GM18519 (cell line): ENCODE measurements around the gene BRMS1.
A peak's percentile ranks its signal among the peaks of the same experiment; 100 is the strongest.
"Not testable (repeated sequence)": the region's sequence is repeated elsewhere in the genome, so short reads cannot be mapped to it uniquely, and the experiment has no call there.

Experiments used
- ATAC-seq: cut with Tn5 transposase; IDR thresholded peaks from one replicate; pipeline ENCODE4 v1.9.1; 2021; ENCODE audit warnings: mild to moderate bottlenecking, moderate library complexity; ENCODE audit not compliant: unreplicated experiment, low FRiP score

Gene BRMS1, protein sequence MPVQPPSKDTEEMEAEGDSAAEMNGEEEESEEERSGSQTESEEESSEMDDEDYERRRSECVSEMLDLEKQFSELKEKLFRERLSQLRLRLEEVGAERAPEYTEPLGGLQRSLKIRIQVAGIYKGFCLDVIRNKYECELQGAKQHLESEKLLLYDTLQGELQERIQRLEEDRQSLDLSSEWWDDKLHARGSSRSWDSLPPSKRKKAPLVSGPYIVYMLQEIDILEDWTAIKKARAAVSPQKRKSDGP

DNA sequence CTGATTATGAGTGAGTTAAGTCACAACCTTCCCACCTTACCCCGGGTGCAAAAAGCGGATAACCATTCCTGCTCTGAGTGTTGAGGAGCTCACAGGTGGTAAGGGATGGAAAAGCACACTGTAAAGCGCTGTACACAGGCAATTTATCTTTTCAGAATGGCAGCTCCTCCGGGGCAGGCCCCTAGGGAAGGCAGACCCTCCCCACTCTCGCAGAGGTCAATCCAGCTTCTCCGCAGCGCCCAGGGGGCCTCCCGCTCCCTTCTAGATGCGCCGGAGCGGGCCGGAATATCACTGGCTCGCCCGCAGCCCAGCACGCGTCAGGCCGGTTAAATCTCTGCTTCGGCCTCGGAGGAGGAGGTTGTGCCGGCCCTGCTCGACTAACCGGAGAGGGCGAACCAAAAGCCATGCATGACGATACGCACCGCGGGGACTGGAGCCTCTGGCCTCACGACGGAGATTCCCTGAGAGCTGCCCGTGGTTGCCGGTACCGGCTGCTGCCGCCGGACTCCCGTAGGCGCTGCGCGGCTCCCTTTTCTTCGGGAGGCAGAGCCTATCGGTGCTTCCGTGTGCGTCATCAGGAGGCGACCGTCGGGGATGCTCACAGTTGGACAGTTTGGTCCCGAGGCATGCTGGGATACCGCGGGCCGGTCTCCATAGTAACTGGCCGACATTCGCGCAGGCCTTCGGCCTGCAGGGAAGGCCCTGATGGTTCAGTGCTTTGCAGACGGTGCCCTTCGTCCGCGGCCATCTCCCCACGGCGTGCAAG is at the start of gene BRMS1:
TSS of gene BRMS1 (minus strand) at position 555 of the 766 bp plus-strand sequence. CDS start 2,870 bp downstream, outside the sequence.
- ATAC-seq, result peak; percentile 45

DNA sequence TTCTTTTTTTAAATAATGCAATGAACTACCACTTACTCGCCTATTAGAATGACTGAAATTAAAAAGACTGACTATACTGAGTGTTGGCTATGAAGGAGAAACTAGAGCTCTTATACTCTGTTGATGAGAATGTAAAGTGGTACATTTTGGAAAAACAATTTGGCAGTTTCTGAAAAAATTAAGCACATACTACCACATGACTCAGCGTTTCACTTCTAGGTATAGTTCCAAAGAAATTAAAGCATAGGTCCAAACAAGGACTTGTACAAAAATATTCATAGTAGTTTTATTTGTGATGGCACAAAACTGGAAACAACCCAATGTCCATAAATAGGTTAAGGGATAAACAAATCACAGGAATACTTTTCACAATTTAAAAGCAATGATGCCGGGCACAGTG is 49.0 kb upstream of the BRMS1 start:
- no peak for ATAC-seq

DNA sequence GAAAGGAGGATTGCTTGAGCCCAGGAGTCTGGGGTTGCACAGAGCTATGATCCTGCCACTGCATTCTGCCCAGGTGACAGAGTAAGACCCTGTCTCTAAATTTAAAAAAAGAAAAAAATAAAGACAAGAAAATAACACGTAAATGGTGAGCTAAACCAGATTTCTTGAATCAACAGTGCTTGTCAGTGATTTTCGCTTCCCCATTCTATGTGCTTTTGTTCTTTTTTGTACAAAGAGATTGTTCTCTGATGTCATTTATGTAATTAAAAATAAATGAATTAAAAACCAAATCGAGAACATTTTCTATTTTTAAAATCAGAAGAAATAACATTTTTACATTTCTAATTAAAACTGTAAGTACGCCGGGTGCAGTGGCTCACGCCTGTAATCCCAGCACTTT is 46.4 kb upstream of the BRMS1 start:
- no peak for ATAC-seq

DNA sequence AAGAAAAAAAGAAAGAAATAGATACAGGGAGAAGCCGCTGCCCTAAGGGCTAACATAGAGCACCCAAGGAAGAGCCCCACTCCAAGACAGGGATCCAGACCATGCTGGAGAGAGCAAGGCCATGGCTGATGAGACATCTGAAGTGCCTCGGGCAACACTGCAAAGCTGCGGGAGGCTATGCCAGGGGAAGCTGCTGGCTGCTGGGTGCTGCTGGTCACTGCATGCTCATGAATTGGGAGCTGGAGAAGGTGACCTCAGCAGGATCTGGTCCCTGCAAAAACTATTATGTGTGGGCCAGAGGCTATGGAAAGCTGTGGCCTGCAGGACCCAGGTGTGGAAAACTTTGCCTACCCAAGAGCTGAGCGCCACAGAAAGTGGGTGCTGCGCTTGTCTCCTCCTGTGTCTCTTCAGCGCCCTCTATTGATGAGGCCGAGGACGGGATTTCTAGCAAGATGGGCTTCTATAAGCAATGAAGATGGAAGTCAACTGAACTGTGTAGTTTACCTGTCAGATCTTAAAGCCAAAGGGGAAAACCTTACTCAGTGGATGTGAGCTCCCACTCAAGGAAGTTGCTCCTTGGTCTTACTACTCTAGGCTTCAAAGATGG is 44.0 kb upstream of the BRMS1 start:
- ATAC-seq, result no peak

DNA sequence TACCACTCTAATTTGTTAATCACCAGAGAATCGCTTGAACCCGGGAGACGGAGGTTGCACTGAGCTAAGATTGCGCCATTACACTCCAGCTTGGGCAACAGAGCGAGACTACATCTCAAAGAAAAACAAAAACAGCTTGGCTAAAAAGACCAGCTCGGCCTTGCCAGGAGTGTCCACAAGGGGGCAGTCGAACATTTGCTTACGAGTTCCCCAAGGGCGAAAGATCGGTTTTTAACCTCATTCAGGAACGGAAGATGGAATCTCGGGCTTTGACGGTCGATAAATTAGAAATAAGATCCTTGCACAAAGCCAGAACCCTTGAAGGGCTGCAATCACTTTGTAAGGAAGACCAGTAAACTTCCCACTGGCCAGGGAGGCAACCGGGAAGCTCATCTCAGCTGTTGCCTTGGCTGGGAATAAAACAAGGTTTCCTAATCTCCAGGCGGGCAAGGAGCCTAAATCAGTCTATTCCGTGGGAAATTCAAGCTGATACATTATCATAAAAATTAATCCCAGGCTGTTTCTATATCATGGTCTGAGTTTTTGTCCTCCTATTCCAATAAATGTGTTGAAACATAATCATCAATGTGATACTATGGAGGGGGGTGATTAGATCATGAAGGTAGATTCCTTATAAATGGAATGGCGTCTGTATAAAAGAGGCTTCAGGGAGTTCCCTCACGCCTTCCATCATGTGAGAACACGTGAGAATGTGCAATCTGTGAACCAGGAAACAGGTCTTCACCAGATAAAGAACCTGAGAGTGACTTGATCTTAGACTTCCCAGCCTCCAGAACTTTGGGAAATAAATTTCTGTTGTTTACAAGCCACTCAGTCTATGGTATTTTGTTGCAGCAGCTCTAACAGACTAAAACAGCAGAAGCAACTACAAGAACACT is 41.5 kb upstream of the BRMS1 start:
- ATAC-seq, result no peak

DNA sequence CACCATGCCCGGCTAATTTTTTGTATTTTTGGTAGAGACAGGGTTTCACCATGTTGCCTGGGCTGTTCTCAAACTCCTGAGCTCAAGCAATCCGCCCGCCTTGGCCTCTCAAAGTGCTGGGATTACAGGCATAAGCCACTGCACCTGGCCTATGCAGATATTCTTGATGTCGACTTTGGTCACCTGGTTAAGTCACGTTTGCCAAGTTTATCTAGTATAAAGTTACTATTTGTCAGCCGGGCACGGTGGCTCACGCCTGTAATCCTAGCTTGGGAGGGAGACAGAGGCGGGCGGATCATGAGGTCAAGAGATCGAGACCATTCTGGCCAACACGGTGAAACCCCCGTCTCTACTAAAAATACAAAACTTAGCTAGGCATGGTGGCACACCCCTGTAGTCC is 39.4 kb upstream of the BRMS1 start:
- not testable (repeated sequence) for ATAC-seq

DNA sequence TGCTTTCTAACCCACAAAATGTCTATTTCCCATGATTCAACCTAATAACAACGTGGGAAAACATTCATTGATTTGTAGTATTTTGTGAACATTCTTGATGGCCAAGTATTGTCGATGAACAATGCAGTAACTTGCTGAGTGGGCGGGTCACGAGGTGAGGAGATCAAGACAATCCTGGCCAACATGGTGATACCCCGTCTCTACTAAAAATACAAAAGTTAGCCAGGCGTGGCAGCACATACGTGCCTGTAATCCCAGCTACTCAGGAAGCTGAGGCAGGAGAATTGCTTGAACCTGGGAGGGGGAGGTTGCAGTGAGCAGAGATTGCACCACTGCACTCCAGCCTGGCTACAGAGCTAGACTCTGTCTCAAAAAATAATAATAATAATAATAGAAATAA is 35.4 kb upstream of the BRMS1 start:
- ATAC-seq, result not testable (repeated sequence)

DNA sequence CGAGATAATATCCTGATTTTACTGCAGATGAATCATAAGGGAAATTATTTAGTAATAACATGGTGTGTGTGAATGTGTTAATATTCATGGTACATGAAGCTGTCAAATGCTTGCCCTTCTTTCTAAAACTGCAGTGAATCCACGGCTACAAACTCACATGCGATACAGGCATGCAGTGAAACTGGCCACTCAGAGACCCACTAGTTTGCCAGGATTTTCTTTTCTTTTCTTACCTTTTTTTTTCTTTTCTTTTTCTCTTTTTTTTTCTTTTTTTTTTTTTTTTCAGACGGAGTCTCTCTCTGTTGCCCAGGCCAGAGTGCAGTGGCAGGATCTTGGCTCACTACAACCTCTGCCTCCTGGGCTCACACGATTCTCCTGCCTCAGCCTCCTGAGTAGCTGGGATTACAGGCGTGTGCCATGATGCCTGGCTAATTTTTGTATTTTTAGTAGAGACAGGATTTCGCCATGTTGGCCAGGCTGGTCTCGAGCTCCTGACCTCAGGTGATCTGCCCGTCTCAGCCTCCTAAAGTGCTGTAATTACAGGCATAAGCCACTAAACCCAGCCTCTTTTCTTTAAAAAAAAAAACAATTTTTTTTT is 28.9 kb upstream of the BRMS1 start:
- not testable (repeated sequence) for ATAC-seq

DNA sequence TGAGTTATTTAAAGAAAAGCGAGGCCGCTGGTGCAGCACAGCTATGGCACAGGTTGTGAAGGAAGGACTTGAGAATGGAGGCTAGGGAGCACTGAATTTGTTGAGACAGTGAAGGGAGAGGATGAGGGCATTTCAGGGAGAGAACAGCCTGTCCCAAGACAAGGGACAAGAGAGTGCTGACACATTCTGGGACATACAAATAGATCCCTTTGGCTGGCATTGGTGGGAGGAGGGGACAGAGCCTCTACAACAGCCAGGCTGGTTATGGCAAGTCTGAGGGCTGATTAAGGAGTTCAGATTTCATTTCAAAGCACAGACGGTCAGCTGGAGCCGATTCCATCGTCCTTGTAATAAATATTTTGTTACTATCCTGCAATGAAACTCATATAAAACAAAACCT is 28.4 kb upstream of the BRMS1 start:
- ATAC-seq, result no peak

DNA sequence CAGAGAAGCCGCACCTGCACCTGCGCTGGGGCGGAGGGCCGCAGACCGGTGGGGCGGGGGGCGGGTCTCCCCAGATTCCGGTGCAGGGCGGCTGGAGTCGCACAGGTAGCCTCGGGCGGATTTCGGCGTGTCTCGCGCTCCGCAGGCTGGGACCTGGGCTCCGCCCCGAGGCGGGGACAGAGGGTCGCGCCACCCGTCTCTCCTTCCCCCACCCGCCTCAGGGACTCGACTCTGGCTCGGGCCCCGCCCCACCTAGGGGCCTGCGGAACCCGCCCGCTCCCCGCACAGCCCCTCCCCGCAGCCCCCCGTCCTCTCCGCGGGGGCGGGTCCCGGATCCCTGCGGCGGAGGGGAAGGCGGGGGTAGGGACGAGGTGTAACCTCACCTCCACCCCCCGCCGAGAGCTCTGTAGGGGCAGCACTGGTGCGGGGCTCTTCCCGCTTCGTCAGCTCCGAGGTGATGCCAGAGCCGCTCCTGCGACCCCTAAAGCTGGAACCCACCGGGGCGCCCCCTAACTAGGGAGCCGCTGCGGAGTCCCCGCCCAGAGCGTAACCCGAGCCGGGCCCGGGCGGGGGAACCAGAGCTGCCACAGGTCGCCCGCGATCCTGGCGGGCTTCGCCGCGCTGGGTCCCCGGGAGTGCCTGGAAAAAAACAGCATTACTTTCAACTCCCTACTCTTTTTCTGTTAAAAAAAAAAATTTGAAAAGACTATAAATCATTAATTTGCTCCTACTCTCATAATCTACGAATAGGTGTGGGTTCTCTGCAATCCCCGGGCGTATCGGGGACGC is 26.9 kb upstream of the BRMS1 start, which contains the start of gene SLC29A2:
TSS of gene SLC29A2 (minus strand) at position 134 of the 789 bp plus-strand sequence. CDS start 169 bp downstream, outside the sequence.
- no peak for ATAC-seq

DNA sequence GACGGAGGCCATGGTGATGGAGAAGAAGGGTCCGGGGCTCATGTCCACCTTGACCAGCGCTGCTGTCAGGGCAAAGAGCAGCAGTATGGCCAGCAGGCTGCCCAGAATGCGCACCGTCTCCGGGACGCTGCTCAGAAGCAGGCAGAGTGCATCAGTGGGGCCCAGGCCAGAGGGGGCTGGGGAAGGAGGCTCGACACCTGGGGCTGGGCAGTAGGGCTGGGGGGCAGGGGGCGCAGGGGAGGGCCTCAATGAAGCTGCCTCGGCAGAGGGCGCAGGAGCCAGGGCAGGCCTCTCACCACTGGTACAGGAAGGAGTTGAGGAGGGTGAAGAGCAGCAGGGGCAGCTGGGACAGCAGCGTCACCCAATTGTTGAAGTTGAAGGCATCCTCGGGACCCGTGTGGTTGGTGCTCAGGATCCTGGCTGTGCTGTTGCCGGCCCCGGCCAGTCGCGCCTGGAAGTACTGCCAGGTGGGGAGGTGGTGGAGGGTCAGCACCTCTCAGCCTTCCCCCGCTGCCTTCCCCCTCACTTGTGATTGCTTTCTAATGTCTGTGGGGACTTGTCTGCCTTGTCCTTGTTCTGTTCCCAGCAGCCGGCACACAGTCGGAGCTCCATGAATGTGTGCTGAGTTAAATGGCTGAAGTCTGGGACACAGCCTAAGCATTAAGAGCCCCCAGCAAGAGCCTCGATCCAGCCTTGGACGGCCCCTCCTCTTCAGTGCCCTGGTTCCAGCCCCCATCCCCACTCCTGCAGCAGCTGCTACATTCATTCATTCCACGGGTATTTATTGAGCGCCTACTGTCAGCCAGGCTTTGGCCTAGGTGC is 24.4 kb upstream of the BRMS1 start:
- no peak for ATAC-seq

DNA sequence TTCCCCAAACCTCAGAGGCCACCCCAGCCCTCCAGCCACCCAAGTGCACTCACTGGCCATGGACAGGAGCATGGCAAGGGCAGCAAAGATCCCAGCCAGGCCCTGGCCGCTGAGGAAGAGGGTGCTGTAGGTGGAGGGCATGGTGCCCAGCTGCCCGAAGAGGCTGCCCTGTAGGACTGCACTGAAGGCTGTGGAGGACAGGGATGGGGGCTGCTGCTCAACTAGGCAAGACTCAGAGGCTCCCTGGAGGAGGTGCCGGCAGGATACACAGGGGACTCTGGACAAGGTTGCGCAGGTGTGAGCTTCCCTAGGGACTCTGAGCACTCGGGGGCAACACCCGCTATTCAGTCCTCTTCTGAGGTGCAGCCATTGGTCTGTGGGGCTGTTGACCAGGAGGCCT is 23.6 kb upstream of the BRMS1 start:
- ATAC-seq, result no peak

DNA sequence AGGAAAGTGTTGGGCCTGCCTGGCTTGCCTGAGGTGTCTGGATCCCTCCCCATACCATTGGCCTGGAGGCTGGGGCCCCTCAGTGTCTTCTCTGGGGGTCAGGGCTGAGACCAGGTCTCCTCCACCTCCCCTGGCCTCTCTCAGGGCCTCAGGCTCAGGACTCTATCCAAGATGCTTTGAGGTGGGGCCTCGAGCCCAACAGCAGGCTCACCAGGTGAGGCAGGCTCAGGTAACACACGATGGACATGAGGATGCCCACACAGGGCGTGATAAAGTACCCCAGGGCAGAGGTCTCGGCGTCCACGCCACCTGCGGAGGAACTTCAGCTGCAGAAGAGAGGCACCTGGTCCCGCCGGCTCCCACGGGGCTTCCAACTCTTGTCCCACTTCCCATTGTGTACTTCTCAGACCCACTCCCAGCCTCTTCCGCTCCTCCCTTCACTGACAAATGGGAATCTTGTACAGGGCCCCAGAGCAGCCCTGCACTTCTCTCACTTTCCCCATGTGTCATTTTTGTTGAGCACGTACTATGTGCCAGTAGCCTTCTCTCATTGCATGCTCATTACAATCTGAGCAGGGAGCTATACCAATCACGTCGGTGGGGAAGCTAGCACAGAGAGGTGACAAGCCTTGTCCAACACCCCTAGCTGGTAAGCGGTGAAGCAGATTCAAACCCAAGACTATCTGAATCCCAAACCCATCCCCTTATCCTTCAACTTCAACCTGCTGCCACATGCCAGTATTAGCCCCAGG is 22.8 kb upstream of the BRMS1 start:
- no peak for ATAC-seq

DNA sequence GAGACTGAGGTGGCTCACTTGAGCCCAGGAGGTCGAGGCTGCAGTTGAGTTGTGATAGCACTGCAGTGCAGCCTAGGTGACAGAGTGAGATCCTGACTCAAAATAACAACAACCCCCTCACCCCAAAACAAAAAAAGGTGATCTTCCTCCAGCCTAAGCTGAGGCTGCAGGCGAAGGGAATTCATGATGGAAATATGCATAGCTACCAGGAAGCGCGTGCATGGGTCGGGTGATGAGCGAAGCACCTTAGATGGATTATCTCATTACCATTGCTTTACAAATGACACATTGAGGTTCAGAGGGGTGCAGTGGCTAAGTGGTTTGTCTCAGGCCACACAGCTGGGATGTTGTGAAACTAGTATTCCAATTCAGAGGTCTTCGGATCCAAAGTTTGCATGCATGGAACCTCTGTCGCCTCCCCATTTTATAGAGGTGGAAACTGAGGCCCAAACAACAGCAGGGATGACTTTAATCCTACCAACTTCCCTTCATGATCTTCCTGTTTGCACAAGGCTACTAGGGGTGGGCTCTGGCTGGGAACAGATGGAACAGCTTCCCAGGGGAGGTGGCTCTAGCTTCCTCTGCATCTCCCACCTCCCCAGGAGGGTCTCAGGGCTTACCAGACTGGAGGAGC is 22.1 kb upstream of the BRMS1 start:
- no peak for ATAC-seq

DNA sequence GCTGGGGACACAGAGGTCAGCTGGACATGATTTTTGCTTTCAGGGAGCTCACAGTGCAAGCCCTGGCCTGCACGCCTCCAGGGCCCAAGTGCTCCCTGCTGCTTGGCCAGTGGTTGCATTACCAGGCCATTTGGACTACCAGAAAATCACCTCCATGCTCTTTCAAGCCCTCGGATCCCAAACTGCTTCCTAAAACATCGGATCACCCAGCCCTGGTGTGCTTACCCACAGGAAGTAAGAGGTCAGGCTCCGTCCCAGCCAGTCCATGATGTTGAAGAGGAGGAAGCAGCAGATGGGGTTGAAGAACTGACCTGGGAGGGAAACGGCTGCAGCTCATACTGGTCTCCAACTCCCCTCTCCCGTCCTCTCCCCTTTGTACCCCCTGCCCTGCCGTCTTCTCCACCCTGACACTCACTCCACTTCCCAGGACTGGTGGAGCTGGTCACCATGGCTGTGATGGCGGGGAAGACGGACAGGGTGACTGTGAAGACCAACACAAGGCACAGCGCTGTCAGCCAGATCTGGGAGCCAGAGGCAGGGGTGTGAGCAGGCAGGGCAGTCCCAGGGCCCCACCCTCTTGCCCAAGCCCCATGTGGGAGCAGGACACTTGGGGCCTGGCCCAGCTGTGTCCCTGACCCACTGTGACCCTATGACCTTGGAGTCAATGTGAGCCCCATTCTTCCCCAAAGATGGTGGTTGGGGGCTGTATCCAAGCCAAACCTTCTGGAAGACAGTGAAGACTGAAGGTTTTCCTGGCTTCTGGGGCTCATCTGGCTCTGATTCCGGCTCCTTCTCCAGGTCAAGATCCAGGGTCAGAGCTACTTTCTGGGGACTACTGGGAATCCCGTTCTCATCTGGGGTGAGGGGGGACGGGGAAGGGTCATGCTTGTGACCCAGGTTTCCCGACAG is 21.1 kb upstream of the BRMS1 start:
- no peak for ATAC-seq

DNA sequence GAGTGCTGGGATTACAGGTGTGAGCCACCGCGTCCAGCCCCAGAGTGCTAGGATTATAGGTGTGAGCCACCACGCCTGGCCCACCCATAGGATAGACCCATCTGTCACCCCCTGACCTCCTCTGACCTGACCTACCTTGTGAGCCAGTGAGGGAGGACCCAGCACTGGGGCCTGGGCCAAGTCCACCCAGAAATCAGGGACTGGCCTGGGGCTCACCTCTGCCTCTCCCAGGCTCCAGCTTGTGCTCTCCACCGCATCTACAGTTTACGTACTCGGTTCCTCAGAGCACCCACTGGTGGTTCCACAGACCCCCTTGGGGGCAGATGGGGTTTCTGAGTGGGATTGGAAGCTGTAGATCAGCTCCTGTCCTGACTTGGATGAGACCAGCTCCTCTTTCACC is 20.3 kb upstream of the BRMS1 start:
- ATAC-seq, result no peak
